Endothelial cell (in vitro differentiated cells): Measurements from ENCODE around the gene PLA2G4E. TPM values are rescaled to one million over a fixed set of nuclear protein-coding genes. Genes with fewer than 3 reads are reported as not detected.

Source experiments
- DNase-seq: peaks from one replicate; pipeline ENCODE4 v3.0.0; 2021; ENCODE audit warnings: low spot score
- H3K27ac Mint-ChIP-seq: one replicate; pipeline ENCODE4 v1.8.0; 2021; ENCODE audit warnings: mixed read lengths, inconsistent platforms; ENCODE audit not compliant: unreplicated experiment
- H3K27me3 Mint-ChIP-seq: one replicate; pipeline ENCODE4 v1.8.0; 2021; ENCODE audit warnings: mild to moderate bottlenecking, moderate library complexity, mixed read lengths, inconsistent platforms; ENCODE audit not compliant: unreplicated experiment
- H3K36me3 Mint-ChIP-seq: one replicate; pipeline ENCODE4 v1.8.0; 2021; ENCODE audit warnings: mild to moderate bottlenecking, low read depth, mixed read lengths, inconsistent platforms; ENCODE audit not compliant: unreplicated experiment
- H3K4me1 Mint-ChIP-seq: one replicate; pipeline ENCODE4 v1.8.0; 2021; ENCODE audit warnings: mild to moderate bottlenecking, mixed read lengths, inconsistent platforms; ENCODE audit not compliant: unreplicated experiment
- H3K4me3 Mint-ChIP-seq: one replicate; pipeline ENCODE4 v1.8.0; 2021; ENCODE audit warnings: mild to moderate bottlenecking, mixed read lengths, inconsistent platforms; ENCODE audit not compliant: unreplicated experiment
- H3K9me3 Mint-ChIP-seq: one replicate; pipeline ENCODE4 v1.8.0; 2021; ENCODE audit warnings: mixed read lengths, inconsistent platforms; ENCODE audit not compliant: unreplicated experiment
- CTCF ChIP-seq: fragments of 200-600 bp; sonication (generic); IDR thresholded peaks from one replicate; pipeline ENCODE4 v1.5.0; 2021; ENCODE audit warnings: antibody characterized with exemption; ENCODE audit not compliant: unreplicated experiment
- total RNA-seq: library from RNA; stranded (reverse); fragmentation: NEBNext Ultra II Directional; extraction: Animal tissue kit (Norgen Biotek cat#: 25700); gene quantifications from one replicate; pipeline ENCODE4 v1.2.1, GENCODE V29; 2021; ENCODE audit not compliant: unreplicated experiment

The PLA2G4E gene
- total RNA-seq, 1 donor from 2014 or later, result not detected

GRCh38 chr15:41969851-41970431, 50.9 kb downstream of the PLA2G4E start:
- Mint-ChIP-seq H3K4me1 (peaks cover 46% of the 10 kb centered on the region), H3K36me3 (peaks cover 6% of the 10 kb centered on the region), H3K27me3 (peaks cover 9% of the 10 kb centered on the region), H3K9me3 (no peaks in the 10 kb centered on the region), H3K4me3 (peak overlapping the region; percentile 92), H3K27ac (peak overlapping the region; percentile 93)
- no peak for DNase-seq
- no peak for TF ChIP-seq CTCF

GRCh38 chr15:41968701-41969100, 52.1 kb downstream of the PLA2G4E start:
- H3K4me1 Mint-ChIP-seq, result peaks cover 46% of the 10 kb centered on the region
- H3K27me3 Mint-ChIP-seq, result peaks cover 9% of the 10 kb centered on the region
- TF ChIP-seq CTCF, result no peak
- no peak overlapping the region for H3K4me3 Mint-ChIP-seq
- no peaks in the 10 kb centered on the region for H3K9me3 Mint-ChIP-seq
- H3K27ac Mint-ChIP-seq, result no peak overlapping the region
- no peak for DNase-seq
- peaks cover 6% of the 10 kb centered on the region for H3K36me3 Mint-ChIP-seq

GRCh38 chr15:41967506-41968206, 53.2 kb downstream of the PLA2G4E start:
- no peak overlapping the region for H3K4me3 Mint-ChIP-seq
- H3K27me3 Mint-ChIP-seq, result peaks cover 9% of the 10 kb centered on the region
- H3K36me3 Mint-ChIP-seq, result peaks cover 6% of the 10 kb centered on the region
- peak overlapping the region; percentile 72 for H3K27ac Mint-ChIP-seq
- DNase-seq, result no peak
- no peaks in the 10 kb centered on the region for H3K9me3 Mint-ChIP-seq
- peaks cover 46% of the 10 kb centered on the region for H3K4me1 Mint-ChIP-seq
- no peak for TF ChIP-seq CTCF

- Mint-ChIP-seq H3K27me3 (peaks cover 9% of the 10 kb centered on the region), H3K27ac (no peak overlapping the region), H3K4me1 (peaks cover 49% of the 10 kb centered on the region), H3K36me3 (peaks cover 10% of the 10 kb centered on the region), H3K9me3 (no peaks in the 10 kb centered on the region), H3K4me3 (peak overlapping the region; percentile 72)
- no peak for TF ChIP-seq CTCF
- no peak for DNase-seq
Observed at GRCh38 chr15:41966920-41967465, 53.8 kb downstream of the PLA2G4E start.

- no peak for DNase-seq
- peaks cover 9% of the 10 kb centered on the region for H3K27me3 Mint-ChIP-seq
- H3K4me3 Mint-ChIP-seq, result no peak overlapping the region
- no peak overlapping the region for H3K27ac Mint-ChIP-seq
- H3K9me3 Mint-ChIP-seq, result no peaks in the 10 kb centered on the region
- peaks cover 11% of the 10 kb centered on the region for H3K36me3 Mint-ChIP-seq
- peaks cover 52% of the 10 kb centered on the region for H3K4me1 Mint-ChIP-seq
- TF ChIP-seq CTCF, result no peak
Observed at GRCh38 chr15:41966414-41966812, 54.4 kb downstream of the PLA2G4E start.
